Measurements from ENCODE around the gene ILF3. TPM values are rescaled to one million over a fixed set of nuclear protein-coding genes. Genes with fewer than 3 reads are reported as not detected.

Gene ILF3
- total RNA-seq, 1 experiment from 2014 or later, result 326 TPM

GRCh38 chr19:10717356-10718204 is 63.4 kb downstream of the ILF3 start, which contains the start of gene DNM2:
Gene DNM2, plus strand, starts transcription at chr19:10718079. Its CDS starts 164 bp downstream, at chr19:10718243.
- intact Hi-C loops (cut with micrococcal nuclease; ENCODE audit: unreplicated experiment), result loop anchor here (1.0 to 5.0 kb wide), 7 partner anchors 32 to 300 kb away; partner anchors contain the start of gene TMED1
- no TSS peak for BruUV-seq (replicated peaks)
- H3K36me3 ChIP-seq (ENCODE audit: low read depth), result peaks cover 6% of the 10 kb centered on the region; the same call in 1 of the 2 replicates
- POLR2A ChIA-PET (ENCODE audit: unreplicated experiment), result interaction anchor here (0.5 to 1.0 kb wide), 10 partner anchors 20 to 818 kb away, joined by 3 to 17 read pairs (median 6); partner anchors contain the start of gene TMED1
- H4K20me1 ChIP-seq (ENCODE audit: insufficient read depth), result peaks cover 40% of the 10 kb centered on the region
- H2AFZ ChIP-seq, result peak within 1 kb of the TSS; percentile 77
- no peaks in the 10 kb centered on the region for H3K9me2 ChIP-seq (ENCODE audit: insufficient read depth)
- H3K27ac ChIP-seq, result no peak within 1 kb of the TSS
- H3K4me1 ChIP-seq (replicated peaks; ENCODE audit: insufficient read depth), result peaks cover 12% of the 10 kb centered on the region
- DNase-seq, result peak; percentile 99 to 100
- CTCF ChIA-PET, result interaction anchor here (0.5 to 3.4 kb wide), 9 partner anchors 11 to 150 kb away, joined by 3 to 24 read pairs (median 5); partner anchors contain the start of gene TMED1
- H3F3A ChIP-seq (ENCODE audit: insufficient read depth, low read depth), result peaks cover 24% of the 10 kb centered on the region
- H3K4me2 ChIP-seq, result peak within 1 kb of the TSS; percentile 99
- peaks cover 46% of the 10 kb centered on the region for H3K79me2 ChIP-seq (ENCODE audit: low read depth)
- peak within 1 kb of the TSS; percentile 95 for H3K4me3 ChIP-seq
- H3K27me3 ChIP-seq (ENCODE audit: insufficient read depth, low read depth), result no peaks in the 10 kb centered on the region
- TF ChIP-seq CTCF (conservative IDR thresholded peaks at IDR 0.05), result peak; percentile 87
- no peak for TF ChIP-seq EZH2 (IDR thresholded peaks at IDR 0.05; ENCODE audit: low read depth)
- no peaks in the 10 kb centered on the region for H3K9me3 ChIP-seq (ENCODE audit: insufficient read depth, low read depth)

GRCh38 chr19:10718205-10719196 is 64.4 kb downstream of the ILF3 start:
- H3K9me3 ChIP-seq (ENCODE audit: insufficient read depth, low read depth), result no peaks in the 10 kb centered on the region
- ChIA-PET POLR2A (ENCODE audit: unreplicated experiment) (interaction anchor here (0.6 to 1.0 kb wide), 5 partner anchors 118 to 818 kb away, joined by 3 to 9 read pairs (median 9); partner anchors contain the start of gene TMED1), CTCF (interaction anchor here (0.5 to 3.4 kb wide), 8 partner anchors 12 to 149 kb away, joined by 3 to 24 read pairs (median 6); partner anchors contain the start of gene TMED1)
- no peak for TF ChIP-seq EZH2 (IDR thresholded peaks at IDR 0.05; ENCODE audit: low read depth)
- TF ChIP-seq CTCF (conservative IDR thresholded peaks at IDR 0.05), result no peak
- DNase-seq, result peak in 1 of 2 experiments; percentile 54
- H3F3A ChIP-seq (ENCODE audit: insufficient read depth, low read depth), result peaks cover 20% of the 10 kb centered on the region
- H3K4me2 ChIP-seq, result peak overlapping the region; percentile 99
- no peaks in the 10 kb centered on the region for H3K9me2 ChIP-seq (ENCODE audit: insufficient read depth)
- BruUV-seq (replicated peaks), result no TSS peak
- intact Hi-C loops (cut with micrococcal nuclease; ENCODE audit: unreplicated experiment), result loop anchor here (5.0 kb wide), 1 partner anchor 301 kb away; no protein-coding TSS in a partner anchor
- peaks cover 49% of the 10 kb centered on the region for H4K20me1 ChIP-seq (ENCODE audit: insufficient read depth)
- peaks cover 6% of the 10 kb centered on the region; the same call in 1 of the 2 replicates for H3K36me3 ChIP-seq (ENCODE audit: low read depth)
- H3K27me3 ChIP-seq (ENCODE audit: insufficient read depth, low read depth), result no peaks in the 10 kb centered on the region
- peaks cover 12% of the 10 kb centered on the region for H3K4me1 ChIP-seq (replicated peaks; ENCODE audit: insufficient read depth)
- peak overlapping the region; percentile 77 for H2AFZ ChIP-seq
- H3K4me3 ChIP-seq, result peak overlapping the region; percentile 95
- no peak overlapping the region for H3K27ac ChIP-seq
- H3K79me2 ChIP-seq (ENCODE audit: low read depth), result peaks cover 54% of the 10 kb centered on the region

Measured in PC-9 (cell line).